C4-2B (cell line): ENCODE measurements around the gene LTB4R2.
"Not testable (repeated sequence)": the region's sequence is repeated elsewhere in the genome, so short reads cannot be mapped to it uniquely, and the experiment has no call there.

Experiments
- H3K27ac ChIP-seq: fragments of 450-650 bp; 2 replicates; pipeline ENCODE4 v1.5.1; 2017
- CTCF ChIP-seq: fragments of 450-650 bp; conservative IDR thresholded peaks from 2 replicates; pipeline ENCODE4 v1.5.1; 2017; ENCODE audit warnings: mild to moderate bottlenecking
- ZFX ChIP-seq: fragments of 450-650 bp; IDR thresholded peaks from 2 replicates; pipeline ENCODE4 v1.6.1; 2017

Gene LTB4R2

GRCh38 chr14:24353559-24354481, 43.9 kb downstream of the LTB4R2 start:
- no peak overlapping the region for H3K27ac ChIP-seq
- no peak for TF ChIP-seq ZFX
- no peak for TF ChIP-seq CTCF

GRCh38 chr14:24354482-24354825, 44.5 kb downstream of the LTB4R2 start:
- not testable (repeated sequence) for H3K27ac ChIP-seq

- H3K27ac ChIP-seq, result no peak overlapping the region
- TF ChIP-seq CTCF (no peak), ZFX (no peak)
These were observed 45.1 kb downstream of the LTB4R2 start for GRCh38 chr14:24355009-24355408.

- no peak overlapping the region for H3K27ac ChIP-seq
- TF ChIP-seq ZFX, result no peak
These were observed 46.3 kb downstream of the LTB4R2 start for GRCh38 chr14:24356208-24356607.

- no peak overlapping the region for H3K27ac ChIP-seq
- TF ChIP-seq ZFX (no peak), CTCF (no peak)
These were observed 50.3 kb downstream of the LTB4R2 start for GRCh38 chr14:24360281-24360680.

GRCh38 chr14:24361326-24361725, 51.4 kb downstream of the LTB4R2 start:
- no peak for TF ChIP-seq ZFX
- TF ChIP-seq CTCF, result no peak
- H3K27ac ChIP-seq, result no peak overlapping the region
